Measurements from ENCODE around the gene ARHGEF2.

ARHGEF2 gene

GRCh38 chr1:155970531-155971167 is 7.7 kb downstream of the ARHGEF2 start:
- DNase-seq: peak; percentile 36

- DNase-seq: no peak
These were observed 9.0 kb downstream of the ARHGEF2 start for GRCh38 chr1:155969377-155969791.

GRCh38 chr1:155968670-155969069 is 9.7 kb downstream of the ARHGEF2 start:
- peak; percentile 71 for DNase-seq

DNA sequence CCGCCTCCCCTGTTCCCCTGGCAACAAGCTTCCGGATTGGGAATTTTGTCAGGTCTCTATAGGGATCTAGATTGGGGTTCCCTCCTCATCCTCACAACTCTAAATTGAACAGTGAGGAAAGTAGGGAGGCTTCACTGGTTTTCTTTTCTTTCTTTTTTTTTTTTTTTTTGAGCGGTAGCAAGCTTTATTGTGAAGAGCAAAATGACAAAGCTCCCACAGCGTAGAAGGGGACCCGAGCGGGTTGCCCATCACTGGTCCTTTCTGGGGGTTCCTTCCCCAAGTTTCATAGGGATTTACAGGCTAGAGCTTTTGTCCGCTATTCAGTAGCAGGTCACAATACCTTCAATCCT is 10.3 kb downstream of the ARHGEF2 start:
- no peak for DNase-seq

DNA sequence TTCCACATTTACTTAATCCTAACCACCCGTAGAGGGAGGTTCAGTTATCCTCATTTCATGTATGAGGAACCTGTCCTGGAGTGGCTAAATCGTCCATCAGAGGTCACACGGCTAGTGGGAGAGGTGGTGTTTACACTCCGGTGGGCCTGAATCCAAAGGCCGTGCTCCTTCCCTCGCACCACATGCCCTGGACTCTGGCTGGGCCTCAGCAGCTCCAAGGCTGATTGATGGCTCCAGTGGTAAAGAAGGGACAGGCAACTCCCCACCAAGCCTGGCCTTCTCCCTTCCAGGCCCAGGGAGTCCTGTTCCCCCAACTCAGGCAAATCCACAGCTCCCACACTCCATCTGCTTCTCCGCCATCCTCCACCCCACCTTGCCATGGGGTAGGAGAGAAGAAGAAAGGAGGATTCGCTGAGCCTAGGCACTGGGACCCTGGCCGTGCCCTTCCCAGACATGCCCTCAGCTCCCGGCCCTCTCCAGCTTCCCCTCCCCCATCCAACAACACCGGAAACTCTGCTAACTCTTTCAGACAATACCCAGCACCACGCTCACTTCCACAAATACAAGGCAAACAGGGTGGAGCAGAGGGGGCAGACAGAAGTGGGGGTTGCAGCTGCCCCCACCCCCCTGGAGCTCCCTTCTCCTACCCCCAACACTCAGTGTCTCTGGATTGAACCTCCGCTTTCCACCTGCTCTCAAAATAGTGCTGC is 10.9 kb downstream of the ARHGEF2 start:
- no peak for DNase-seq

DNA sequence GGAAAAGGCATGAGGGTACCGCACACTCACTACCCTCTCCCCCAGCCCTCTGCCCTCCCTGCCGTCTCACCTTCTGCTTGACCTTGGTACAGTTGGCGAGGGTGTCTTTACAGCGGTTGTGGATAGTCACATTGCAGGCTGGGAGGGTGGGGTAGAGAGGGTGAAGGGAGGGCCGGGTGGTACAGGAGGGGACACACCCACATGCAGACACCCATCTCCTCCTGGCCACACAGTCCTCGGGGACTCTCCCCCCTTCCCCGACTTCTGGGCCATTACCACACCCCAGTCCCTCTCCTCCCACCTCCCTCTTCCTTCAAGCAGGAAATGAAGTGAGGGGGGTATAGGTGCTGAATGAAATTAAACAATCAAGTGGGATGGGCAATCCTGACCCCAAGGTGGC is 11.6 kb downstream of the ARHGEF2 start:
- no peak for DNase-seq

- no peak for DNase-seq
These were observed 12.2 kb downstream of the ARHGEF2 start for GRCh38 chr1:155966135-155966534.

- DNase-seq: no peak
These were observed 14.2 kb downstream of the ARHGEF2 start for GRCh38 chr1:155964193-155964592.

DNA sequence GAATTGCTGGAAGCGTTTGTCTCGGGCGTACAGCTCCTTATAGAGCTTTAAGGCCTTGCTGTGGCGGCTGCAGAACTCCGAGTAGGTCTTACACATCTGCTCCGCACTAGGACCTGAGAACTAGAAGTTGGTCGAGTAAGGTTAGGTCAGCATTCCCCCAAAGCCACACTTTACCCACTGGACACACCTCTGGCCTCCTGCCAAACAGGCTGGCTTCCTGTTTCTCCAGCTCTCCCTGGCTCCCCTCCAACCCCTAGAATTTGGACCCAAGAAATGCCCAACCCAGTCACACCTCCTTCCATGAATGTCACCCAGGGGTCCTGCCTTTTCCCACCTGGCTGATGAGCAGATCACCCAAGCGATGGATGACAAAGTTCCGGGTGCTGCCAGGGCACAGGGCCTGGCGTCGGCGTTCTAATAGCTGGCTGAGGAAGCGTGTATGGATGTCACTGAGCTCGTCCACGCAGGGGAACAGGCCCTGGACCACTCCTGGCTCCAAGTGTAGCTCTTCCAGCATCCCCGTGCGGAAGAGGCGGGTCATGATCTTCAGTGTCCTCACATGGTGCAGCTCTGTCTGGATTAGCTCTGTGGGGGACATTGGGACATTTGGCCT is 15.6 kb downstream of the ARHGEF2 start:
- no peak for DNase-seq

DNA sequence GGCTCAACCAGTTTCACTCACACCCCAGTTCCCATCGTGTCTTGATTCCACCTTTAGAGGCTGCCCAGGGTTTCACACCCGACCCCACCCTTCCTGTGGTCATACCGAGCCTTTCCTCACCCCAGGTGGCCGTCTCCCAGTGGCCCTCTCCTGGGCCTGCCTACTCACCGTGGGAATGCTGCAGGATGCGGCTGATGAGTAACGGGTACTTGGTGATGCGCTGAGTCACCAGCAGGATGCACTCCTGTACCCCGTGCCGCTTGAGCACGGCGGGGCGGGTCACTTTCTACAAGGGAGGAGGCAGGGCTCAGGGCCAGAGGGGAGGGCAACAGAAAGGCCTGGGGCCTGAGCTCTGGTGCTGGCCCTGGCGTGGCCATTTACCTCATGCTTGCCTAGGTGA is 16.4 kb downstream of the ARHGEF2 start:
- no peak for DNase-seq

DNA sequence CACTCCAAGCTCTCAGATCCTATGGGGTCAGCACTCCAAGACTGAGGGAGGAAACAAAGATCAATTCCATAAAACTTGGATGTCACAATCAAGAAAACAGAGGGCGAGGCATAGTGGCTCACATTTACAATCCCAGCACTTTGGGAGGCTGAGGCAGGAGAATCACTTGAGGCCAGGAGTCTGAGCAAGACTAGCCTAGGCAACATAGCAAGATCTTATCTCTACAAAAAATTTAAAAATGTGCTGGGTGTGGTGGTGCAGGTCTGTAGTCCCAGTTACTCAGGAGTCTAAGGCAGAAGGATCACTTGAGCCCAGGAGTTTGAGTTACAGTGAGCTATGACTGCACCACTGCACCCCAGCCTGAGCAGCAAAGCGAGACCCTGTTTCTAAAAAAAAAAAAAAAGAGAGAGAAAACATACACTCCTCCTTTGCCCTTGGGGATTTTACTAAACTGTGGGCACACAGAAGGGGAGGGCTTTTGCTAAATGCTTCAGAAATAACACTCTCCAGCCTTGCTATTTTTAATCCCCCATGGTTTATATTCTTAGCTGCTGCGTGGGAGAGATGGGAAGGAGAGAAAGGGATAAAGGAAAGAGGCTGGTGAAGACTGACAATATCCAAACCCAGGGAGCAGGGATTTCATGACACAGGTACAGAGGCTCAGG is 18.1 kb downstream of the ARHGEF2 start:
- DNase-seq: no peak

GRCh38 chr1:155957411-155957915 is 20.9 kb downstream of the ARHGEF2 start:
- DNase-seq: no peak

DNA sequence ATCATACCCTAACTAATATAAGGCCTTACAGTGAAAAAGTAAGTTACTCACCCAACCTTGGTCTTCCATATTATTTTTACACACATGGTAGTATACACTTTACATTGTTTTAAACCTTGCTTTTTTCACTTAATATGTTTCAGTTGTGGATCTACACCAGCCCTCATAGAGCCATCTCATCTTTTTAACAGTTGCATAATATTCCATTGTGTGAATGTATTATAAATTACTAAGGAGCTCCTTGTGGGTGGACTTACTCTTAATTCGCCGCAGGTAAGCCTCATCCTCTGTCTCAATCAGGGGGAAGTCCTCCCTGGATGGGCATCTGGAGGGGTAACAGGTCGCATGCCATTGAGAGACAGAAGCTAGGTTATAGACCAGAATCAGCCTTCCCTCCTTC is 23.7 kb downstream of the ARHGEF2 start:
- DNase-seq: no peak

DNA sequence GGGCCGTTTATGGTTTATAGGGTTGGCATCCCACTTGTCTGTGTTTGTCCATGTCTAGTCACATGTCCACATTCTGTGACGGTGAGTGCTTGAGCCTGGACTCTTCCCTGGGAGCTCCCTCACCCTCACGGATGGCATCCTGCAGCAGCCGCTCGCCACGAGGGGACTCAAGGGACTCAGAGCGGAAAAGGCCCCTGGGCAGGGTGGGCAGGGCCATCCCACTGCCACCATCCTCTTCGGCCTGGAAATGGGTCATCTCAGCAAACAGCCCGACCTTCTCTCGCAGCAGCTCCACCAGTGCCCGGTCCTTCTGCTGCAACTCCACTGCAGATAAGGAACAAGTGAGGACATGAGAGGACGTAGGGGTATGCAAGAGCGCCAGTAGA is 25.8 kb downstream of the ARHGEF2 start:
- no peak for DNase-seq

- no peak for DNase-seq
These were observed 26.4 kb downstream of the ARHGEF2 start for GRCh38 chr1:155951753-155952504.

DNA sequence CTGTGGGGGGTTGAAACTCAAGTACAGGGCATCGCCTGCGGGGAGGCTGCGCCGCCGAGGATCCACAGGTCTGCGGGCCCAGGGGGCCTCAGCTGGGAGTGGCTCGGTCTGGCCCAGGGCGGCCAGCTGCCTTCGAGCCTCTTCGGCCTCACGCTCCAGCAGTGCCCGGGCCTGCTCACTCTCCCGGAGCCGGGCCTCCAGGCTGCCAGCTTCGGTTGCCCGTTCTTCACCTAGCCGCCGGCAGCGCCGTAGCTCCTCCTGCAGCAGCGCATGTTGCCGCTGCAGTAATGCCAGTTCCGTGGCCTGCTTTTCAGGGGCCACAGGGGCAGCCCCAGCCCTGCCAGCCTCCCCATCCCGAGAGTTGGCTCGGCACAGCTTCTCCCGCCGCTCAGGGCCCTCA is 27.5 kb downstream of the ARHGEF2 start:
- DNase-seq: no peak

DNA sequence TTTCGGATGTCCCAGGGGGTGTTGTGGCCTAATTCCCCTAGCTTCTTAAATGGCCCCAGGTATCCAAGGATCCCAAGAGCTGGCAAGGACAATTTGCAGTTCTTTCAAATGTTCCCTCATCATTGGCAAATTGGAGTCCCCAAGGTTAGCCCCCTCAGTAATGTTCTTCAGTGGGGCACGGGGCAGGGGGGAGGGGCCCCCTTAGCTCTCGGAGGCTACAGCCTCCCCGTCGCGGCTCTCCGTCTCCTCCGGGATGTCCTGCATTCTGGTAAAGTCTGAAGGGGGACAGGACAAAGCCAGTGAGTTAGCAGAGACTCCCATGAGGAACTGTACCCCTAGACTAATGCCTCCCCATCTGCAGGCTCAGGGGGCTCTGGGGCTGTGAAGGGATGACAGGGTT is 30.6 kb downstream of the ARHGEF2 start:
- DNase-seq: no peak

GRCh38 chr1:155947292-155947691 is 31.1 kb downstream of the ARHGEF2 start:
- no peak for DNase-seq

GRCh38 chr1:155946633-155947219 is 31.6 kb downstream of the ARHGEF2 start:
- DNase-seq: no peak

DNA sequence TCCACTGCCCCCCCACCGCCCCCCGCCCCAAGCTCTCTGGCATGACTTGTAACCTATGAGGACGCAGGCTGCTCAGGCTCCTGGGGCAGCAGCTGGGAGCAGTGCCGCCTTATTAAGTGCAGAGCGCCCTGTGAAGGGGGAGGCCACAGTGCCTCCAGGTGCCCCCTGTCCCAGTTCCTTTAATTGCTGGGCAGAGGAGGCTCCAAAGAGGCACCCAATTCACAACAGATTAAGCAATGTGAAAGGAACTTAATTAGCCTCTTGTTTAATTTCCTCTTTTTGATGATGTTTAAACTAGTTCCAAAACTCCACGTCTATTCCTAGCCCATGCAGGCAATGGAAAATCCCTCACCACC is 33.9 kb downstream of the ARHGEF2 start:
- DNase-seq: no peak

GRCh38 chr1:155942578-155943141 is 35.7 kb downstream of the ARHGEF2 start:
- DNase-seq: no peak

DNA sequence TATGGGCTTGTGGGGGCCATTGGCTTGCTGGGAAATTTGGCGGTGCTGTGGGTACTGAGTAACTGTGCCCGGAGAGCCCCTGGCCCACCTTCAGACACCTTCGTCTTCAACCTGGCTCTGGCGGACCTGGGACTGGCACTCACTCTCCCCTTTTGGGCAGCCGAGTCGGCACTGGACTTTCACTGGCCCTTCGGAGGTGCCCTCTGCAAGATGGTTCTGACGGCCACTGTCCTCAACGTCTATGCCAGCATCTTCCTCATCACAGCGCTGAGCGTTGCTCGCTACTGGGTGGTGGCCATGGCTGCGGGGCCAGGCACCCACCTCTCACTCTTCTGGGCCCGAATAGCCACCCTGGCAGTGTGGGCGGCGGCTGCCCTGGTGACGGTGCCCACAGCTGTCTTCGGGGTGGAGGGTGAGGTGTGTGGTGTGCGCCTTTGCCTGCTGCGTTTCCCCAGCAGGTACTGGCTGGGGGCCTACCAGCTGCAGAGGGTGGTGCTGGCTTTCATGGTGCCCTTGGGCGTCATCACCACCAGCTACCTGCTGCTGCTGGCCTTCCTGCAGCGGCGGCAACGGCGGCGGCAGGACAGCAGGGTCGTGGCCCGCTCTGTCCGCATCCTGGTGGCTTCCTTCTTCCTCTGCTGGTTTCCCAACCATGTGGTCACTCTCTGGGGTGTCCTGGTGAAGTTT is 36.4 kb downstream of the ARHGEF2 start:
- no peak for DNase-seq
